ENCODE data around the gene GABRB2. TPM values are rescaled to one million over a fixed set of nuclear protein-coding genes. Genes with fewer than 3 reads are reported as not detected.

GABRB2 gene
- total RNA-seq, 1 donor from 2014 or later, result not detected

DNA sequence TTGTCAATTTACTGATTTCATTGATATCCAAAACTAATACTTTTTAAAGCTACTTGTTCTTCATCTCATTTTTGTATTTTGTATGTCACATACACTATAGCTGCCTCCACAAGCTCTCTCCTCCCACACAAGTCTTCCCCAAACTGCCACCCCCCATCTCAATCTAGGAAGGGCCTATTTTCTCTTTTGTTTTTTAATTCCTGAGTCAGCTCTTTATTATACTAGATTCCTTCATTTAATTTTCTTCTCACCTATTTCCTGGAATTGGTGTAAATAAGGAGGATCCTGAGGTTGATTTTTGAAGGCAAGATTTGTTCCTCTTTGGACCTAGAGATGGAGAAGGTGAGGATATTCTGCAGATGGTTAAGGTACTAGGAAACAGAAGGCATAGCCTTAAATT lies 277.4 kb downstream of the GABRB2 start:
- TF ChIP-seq, protein P1, sequence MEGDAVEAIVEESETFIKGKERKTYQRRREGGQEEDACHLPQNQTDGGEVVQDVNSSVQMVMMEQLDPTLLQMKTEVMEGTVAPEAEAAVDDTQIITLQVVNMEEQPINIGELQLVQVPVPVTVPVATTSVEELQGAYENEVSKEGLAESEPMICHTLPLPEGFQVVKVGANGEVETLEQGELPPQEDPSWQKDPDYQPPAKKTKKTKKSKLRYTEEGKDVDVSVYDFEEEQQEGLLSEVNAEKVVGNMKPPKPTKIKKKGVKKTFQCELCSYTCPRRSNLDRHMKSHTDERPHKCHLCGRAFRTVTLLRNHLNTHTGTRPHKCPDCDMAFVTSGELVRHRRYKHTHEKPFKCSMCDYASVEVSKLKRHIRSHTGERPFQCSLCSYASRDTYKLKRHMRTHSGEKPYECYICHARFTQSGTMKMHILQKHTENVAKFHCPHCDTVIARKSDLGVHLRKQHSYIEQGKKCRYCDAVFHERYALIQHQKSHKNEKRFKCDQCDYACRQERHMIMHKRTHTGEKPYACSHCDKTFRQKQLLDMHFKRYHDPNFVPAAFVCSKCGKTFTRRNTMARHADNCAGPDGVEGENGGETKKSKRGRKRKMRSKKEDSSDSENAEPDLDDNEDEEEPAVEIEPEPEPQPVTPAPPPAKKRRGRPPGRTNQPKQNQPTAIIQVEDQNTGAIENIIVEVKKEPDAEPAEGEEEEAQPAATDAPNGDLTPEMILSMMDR (IDR thresholded peaks at IDR 0.05), result no peak
- no peak overlapping the region for H3K4me3 Mint-ChIP-seq (ENCODE audit: unreplicated experiment)
- no peaks in the 10 kb centered on the region for H3K27me3 Mint-ChIP-seq (ENCODE audit: low read depth)
- no peak overlapping the region for H3K27ac Mint-ChIP-seq (ENCODE audit: unreplicated experiment)
- DNase-seq (ENCODE audit: low spot score), result no peak
- H3K4me1 Mint-ChIP-seq (ENCODE audit: low read depth), result no peaks in the 10 kb centered on the region
- peaks cover 24% of the 10 kb centered on the region for H3K9me3 Mint-ChIP-seq (ENCODE audit: low read depth)
- H3K36me3 Mint-ChIP-seq (ENCODE audit: low read depth), result no peaks in the 10 kb centered on the region

DNA sequence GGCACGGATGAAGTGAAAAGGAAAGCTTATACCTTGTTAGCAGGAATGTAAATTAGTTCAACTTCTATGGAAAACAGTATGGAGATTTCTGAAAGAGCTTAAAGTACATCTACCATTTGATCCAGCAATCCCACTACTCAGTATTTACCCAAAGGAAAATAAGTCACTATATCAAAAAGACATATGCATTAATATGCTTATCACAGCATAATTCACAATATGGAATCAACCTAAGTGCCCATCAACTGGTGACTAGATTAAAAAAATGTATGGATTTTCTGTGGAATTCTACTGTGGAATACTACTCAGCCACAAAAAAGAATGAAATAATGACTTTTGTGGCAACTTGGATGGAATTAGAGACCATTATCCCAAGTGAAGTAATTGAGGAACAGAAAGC lies 279.6 kb downstream of the GABRB2 start:
- Mint-ChIP-seq H3K4me1 (ENCODE audit: low read depth) (no peaks in the 10 kb centered on the region), H3K27ac (ENCODE audit: unreplicated experiment) (no peak overlapping the region), H3K9me3 (ENCODE audit: low read depth) (peaks cover 18% of the 10 kb centered on the region), H3K36me3 (ENCODE audit: low read depth) (no peaks in the 10 kb centered on the region), H3K4me3 (ENCODE audit: unreplicated experiment) (no peak overlapping the region), H3K27me3 (ENCODE audit: low read depth) (no peaks in the 10 kb centered on the region)
- no peak for DNase-seq (ENCODE audit: low spot score)
- TF ChIP-seq, protein P1 (IDR thresholded peaks at IDR 0.05), result no peak

DNA sequence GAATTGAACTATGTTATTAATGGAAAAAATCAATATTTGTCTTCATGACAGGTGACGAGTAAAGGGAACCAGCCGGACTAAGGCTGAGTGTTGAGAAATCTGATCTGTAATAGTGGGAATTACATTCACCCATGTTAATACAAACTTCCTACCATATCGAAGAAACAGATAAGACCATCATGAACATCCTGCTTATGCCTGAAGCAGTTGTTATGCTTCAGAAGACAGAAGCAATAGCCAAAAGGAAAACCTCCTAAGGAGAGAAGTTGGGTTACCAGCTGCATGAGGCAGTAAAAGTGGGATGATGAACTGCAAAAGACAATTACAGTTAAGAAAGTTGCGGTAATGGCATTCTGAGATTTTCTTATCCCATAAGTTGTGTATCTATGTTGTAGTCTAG lies 281.5 kb downstream of the GABRB2 start:
- no peak for DNase-seq (ENCODE audit: low spot score)
- Mint-ChIP-seq H3K9me3 (ENCODE audit: low read depth) (peaks cover 14% of the 10 kb centered on the region), H3K4me3 (ENCODE audit: unreplicated experiment) (no peak overlapping the region), H3K4me1 (ENCODE audit: low read depth) (no peaks in the 10 kb centered on the region), H3K27me3 (ENCODE audit: low read depth) (no peaks in the 10 kb centered on the region), H3K27ac (ENCODE audit: unreplicated experiment) (no peak overlapping the region), H3K36me3 (ENCODE audit: low read depth) (no peaks in the 10 kb centered on the region)
- TF ChIP-seq, protein P1 (IDR thresholded peaks at IDR 0.05), result no peak

DNA sequence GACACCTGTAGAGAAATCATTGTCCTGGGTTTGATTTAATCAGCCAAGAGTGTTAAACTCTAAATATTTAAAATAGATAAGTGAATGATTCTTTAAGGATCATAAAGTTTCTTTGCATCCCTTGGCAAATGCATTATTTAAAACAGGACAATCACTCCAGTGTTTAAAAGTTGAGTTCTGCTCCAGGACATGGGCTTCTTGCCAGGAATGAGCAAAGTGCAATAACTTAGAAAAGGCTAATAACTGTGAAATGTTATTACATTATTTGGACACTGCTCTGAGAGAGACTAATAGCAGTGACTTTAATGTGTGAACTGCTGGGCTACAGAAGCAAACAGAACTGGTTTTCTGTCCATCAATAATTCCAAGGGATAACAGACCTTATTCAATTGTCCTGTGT lies 283.3 kb downstream of the GABRB2 start:
- H3K27ac Mint-ChIP-seq (ENCODE audit: unreplicated experiment), result no peak overlapping the region
- no peaks in the 10 kb centered on the region for H3K27me3 Mint-ChIP-seq (ENCODE audit: low read depth)
- TF ChIP-seq, protein P1 (IDR thresholded peaks at IDR 0.05), result no peak
- no peaks in the 10 kb centered on the region for H3K4me1 Mint-ChIP-seq (ENCODE audit: low read depth)
- no peak for DNase-seq (ENCODE audit: low spot score)
- H3K36me3 Mint-ChIP-seq (ENCODE audit: low read depth), result no peaks in the 10 kb centered on the region
- peaks cover 6% of the 10 kb centered on the region for H3K9me3 Mint-ChIP-seq (ENCODE audit: low read depth)
- H3K4me3 Mint-ChIP-seq (ENCODE audit: unreplicated experiment), result no peak overlapping the region

DNA sequence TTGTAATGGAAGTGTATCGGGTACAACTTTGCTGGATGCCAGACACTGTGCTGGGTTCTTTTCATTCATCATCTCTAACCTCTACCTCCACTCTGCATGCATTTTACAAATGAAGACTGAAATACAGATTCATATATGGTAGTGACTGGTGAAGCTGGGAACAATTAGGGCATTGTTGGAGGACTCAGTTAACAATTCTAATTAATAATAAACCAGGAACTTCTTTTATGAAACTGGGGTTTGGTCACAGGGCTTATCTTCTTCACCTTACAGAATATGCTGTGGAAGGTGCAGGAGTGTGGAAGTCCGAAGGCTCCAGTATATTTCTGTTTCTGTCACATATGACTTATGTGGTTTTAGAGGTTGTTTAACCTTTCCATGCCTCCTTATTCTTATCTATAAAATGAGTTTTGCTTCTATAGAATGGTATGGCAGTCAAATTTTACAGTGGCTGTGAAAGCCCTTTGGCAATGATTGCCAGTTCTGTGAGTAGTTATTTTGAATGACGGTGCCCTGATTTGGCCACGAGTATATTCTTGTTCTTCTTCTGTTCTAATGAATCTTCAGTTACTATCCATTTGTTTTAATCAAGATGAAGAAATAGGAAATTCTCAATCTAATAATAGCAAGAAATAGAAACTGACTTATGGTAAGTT lies 284.7 kb downstream of the GABRB2 start:
- TF ChIP-seq, protein P1 (IDR thresholded peaks at IDR 0.05), result no peak
- peaks cover 5% of the 10 kb centered on the region for H3K9me3 Mint-ChIP-seq (ENCODE audit: low read depth)
- no peaks in the 10 kb centered on the region for H3K4me1 Mint-ChIP-seq (ENCODE audit: low read depth)
- no peaks in the 10 kb centered on the region for H3K36me3 Mint-ChIP-seq (ENCODE audit: low read depth)
- no peak overlapping the region for H3K27ac Mint-ChIP-seq (ENCODE audit: unreplicated experiment)
- H3K27me3 Mint-ChIP-seq (ENCODE audit: low read depth), result no peaks in the 10 kb centered on the region
- H3K4me3 Mint-ChIP-seq (ENCODE audit: unreplicated experiment), result no peak overlapping the region
- no peak for DNase-seq (ENCODE audit: low spot score)

Measured in chondrocyte (in vitro differentiated cells).